DOHH2 (cell line): Measurements from ENCODE around the gene EHD2.

Source experiments
- CTCF ChIP-seq: fragments of 200-600 bp; sonication (generic); IDR thresholded peaks from one replicate; pipeline ENCODE4 v1.5.1; 2014; ENCODE audit warnings: antibody characterized with exemption, mild to moderate bottlenecking, low read depth, low read length; ENCODE audit not compliant: poor library complexity, severe bottlenecking
- EZH2phosphoT487 ChIP-seq: fragments of 200-600 bp; sonication (generic); IDR thresholded peaks from 2 replicates; pipeline ENCODE4 v1.6.1; 2017; ENCODE audit warnings: borderline replicate concordance, mild to moderate bottlenecking, antibody characterized with exemption, low read length, moderate library complexity, mixed read lengths

GRCh38 chr19:47742634-47743033 is 29.4 kb downstream of the EHD2 start:
- TF ChIP-seq CTCF (no peak), EZH2phosphoT487 (no peak)
